Common myeloid progenitor, CD34-positive (primary cell): Measurements from ENCODE around the gene THNSL1.
A peak's percentile ranks its signal among the peaks of the same experiment; 100 is the strongest.

ENCODE experiments used
- CTCF ChIA-PET: fragments of 350-600 bp; sonication (Branson Sonifier 250); formaldehyde crosslinking; loops from one replicate; lab custom pipeline; 2021; ENCODE audit warnings: antibody characterized with exemption; lab: Charles Lee
- POLR2A ChIA-PET: fragments of 350-600 bp; sonication (Branson Sonifier 250); formaldehyde crosslinking; loops from one replicate; lab custom pipeline; 2021; ENCODE audit warnings: antibody characterized with exemption; lab: Charles Lee
- DNase-seq, 3 donors: peaks; one replicate each; pipeline versions ENCODE4 v3.0.0 to v3.0.0-alpha.2; 2013
- H3K27ac ChIP-seq, 2 experiments: 1 replicate in 1 of 2; 2 replicates in 1 of 2; pipeline ENCODE4 v1.7.0; 2013; ENCODE audit warnings: inconsistent platforms in 2 of 2, low read length in 2 of 2, mild to moderate bottlenecking in 2 of 2, low read depth in 1 of 2, moderate library complexity in 1 of 2; ENCODE audit not compliant: severe bottlenecking in 2 of 2, insufficient read depth in 1 of 2, poor library complexity in 1 of 2
- H3K27me3 ChIP-seq, 5 experiments: replicated peaks in 2 of 5; 1 replicate in 3 of 5; 2 replicates in 2 of 5; pipeline versions ENCODE4 v1.6.1 to v1.7.0; 2013; ENCODE audit warnings: low read length in 4 of 5, mild to moderate bottlenecking in 2 of 5, moderate library complexity in 2 of 5, inconsistent platforms in 1 of 5; ENCODE audit not compliant: insufficient read depth in 5 of 5, control insufficient read depth in 4 of 5
- H3K36me3 ChIP-seq, 4 experiments: 1 replicate in 2 of 4; 2 replicates in 2 of 4; pipeline versions ENCODE4 v1.6.1 to v1.7.0; 2013; ENCODE audit warnings: low read length in 3 of 4, control low read depth in 1 of 4, mild to moderate bottlenecking in 1 of 4; ENCODE audit not compliant: control insufficient read depth in 4 of 4, insufficient read depth in 4 of 4
- H3K4me1 ChIP-seq, 4 experiments: 1 replicate in 3 of 4; 2 replicates in 1 of 4; pipeline versions ENCODE4 v1.6.1 to v1.7.1; 2013; ENCODE audit warnings: low read length in 3 of 4, mild to moderate bottlenecking in 3 of 4, control low read depth in 1 of 4, inconsistent platforms in 1 of 4, moderate library complexity in 1 of 4; ENCODE audit not compliant: control insufficient read depth in 4 of 4, insufficient read depth in 4 of 4; ENCODE audit errors: control extremely low read depth in 1 of 4
- H3K4me3 ChIP-seq, 7 experiments: 1 replicate in 4 of 7; 2 replicates in 3 of 7; pipeline versions ENCODE4 v1.5.1 to v1.7.0; 2013; ENCODE audit warnings: mild to moderate bottlenecking in 7 of 7, low read length in 6 of 7, moderate library complexity in 6 of 7, inconsistent platforms in 2 of 7, low read depth in 2 of 7, control low read depth in 1 of 7; ENCODE audit not compliant: insufficient read depth in 4 of 7, control insufficient read depth in 1 of 7; ENCODE audit errors: extremely low read depth in 1 of 7
- H3K9me3 ChIP-seq, 5 experiments: 1 replicate in 4 of 5; 2 replicates in 1 of 5; pipeline versions ENCODE4 v1.6.1 to v1.7.1; 2013; ENCODE audit warnings: low read length in 4 of 5, mild to moderate bottlenecking in 2 of 5, inconsistent platforms in 1 of 5, low read depth in 1 of 5, moderate library complexity in 1 of 5; ENCODE audit not compliant: control insufficient read depth in 4 of 5, insufficient read depth in 2 of 5; ENCODE audit errors: control extremely low read depth in 1 of 5
- WGBS: methylation state at CpG from one replicate; pipeline ENCODE4 v1.1.5; 2013; ENCODE audit not compliant: insufficient coverage; 5-methylcytosine and 5-hydroxymethylcytosine counted together

THNSL1 gene

DNA sequence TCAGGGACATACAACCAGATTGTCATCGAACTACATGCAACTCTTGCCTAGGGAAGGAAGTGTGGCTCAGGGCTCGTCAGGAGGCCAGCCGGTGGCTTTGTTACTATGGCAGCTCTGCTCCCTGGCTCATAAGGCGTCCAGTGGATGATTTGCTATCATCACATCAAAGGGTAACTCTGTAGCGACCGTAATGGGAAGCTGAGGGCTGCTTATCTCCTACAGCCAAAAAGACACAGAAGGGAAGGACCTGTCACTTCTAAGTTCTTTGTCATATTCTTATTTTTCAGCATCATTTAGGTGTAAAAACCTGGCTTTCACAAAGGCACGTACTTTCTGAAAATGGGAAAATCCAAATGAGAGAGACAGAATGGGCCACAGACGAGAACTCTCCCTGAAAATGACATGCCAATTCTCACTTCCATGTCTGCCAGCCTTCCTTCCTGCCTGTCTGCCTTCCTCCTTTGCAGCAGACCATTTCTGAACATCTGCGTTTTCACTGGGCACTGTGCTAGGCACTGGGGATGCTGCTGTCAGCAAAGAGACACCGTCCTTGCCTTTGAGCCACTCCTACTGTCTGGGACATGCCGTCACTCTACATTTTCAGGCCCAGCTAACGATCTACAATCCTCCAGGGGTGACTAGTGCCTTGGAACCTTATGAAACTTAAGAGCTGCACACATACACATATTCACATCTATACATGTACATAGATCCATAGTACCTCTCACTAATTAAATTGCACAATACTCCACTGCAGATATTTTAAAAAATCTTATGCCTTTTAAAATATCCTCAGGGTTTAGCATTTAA, 27.4 kb upstream of the THNSL1 start:
- Histone ChIP-seq H3K4me1 (peaks cover 0 to 8% (median 7%) of the 10 kb centered on the region in 4 experiments), H3K27ac (no peak overlapping the region), H3K27me3 (no peaks in the 10 kb centered on the region), H3K9me3 (no peaks in the 10 kb centered on the region), H3K4me3 (peak overlapping the region in 3 of 7 experiments; percentile 1 to 19 (median 12)), H3K36me3 (no peaks in the 10 kb centered on the region)
- POLR2A ChIA-PET, result no interaction called here
- WGBS, result 17% methylated on average over 8 of the region's 12 CpGs
- CTCF ChIA-PET, result interaction anchor here (1.1 to 2.6 kb wide), 8 partner anchors 9 to 377 kb away, joined by 3 to 11 read pairs (median 4); no protein-coding TSS in a partner anchor
- peak; percentile 65 to 88 (median 85) for DNase-seq

DNA sequence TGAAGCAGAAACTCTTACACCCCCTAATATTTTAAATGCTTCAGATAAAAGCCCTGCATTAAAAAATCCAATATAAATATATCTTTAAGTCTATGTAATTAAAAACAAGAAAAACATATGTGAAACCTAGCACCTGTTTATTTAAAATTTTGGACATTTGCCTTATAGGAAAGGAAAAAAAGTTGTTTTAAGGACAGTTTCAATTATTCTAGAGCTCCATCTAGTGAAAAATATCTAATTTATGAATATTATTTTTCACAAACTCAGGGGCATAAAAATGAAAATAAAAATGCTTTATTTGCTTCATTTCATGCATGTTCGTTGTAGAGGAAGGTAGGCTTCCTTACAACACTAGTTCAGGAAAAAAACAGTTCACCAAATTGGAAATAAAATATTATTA, 26.5 kb upstream of the THNSL1 start:
- H3K36me3 ChIP-seq, result no peaks in the 10 kb centered on the region
- peak in 1 of 3 donors; percentile 6 for DNase-seq
- no peak overlapping the region for H3K27ac ChIP-seq
- peaks cover 0 to 8% (median 7%) of the 10 kb centered on the region in 4 experiments for H3K4me1 ChIP-seq
- H3K9me3 ChIP-seq, result no peaks in the 10 kb centered on the region
- ChIA-PET POLR2A (interaction anchor here (0.7 kb wide), 1 partner anchor 26 kb away, joined by 3 read pairs; no protein-coding TSS in a partner anchor), CTCF (interaction anchor here (1.0 to 2.6 kb wide), 8 partner anchors 9 to 374 kb away, joined by 3 to 10 read pairs (median 4); no protein-coding TSS in a partner anchor)
- no CpG with 5 or more reads among the region's 1 CpG for WGBS
- H3K4me3 ChIP-seq, result no peak overlapping the region
- H3K27me3 ChIP-seq, result no peaks in the 10 kb centered on the region

DNA sequence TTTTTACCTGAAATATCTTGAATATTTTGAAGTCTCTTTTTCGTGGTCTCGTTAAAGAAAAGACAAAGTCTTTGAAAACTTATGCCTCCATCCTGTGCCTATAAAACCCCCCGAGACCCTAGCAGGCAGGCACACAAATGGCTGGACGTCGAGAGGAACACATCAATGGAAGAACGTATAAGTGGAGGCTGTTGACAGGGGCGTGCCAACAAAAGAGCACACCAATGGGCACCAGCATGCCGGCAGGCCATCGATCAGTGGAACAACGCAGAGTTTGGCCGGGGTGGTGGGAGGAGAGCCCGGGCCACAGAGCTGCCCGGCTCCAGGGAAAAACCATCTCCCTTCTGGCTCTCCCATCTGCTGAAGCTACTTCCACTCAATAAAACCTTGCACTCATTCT, 25.1 kb upstream of the THNSL1 start:
- Histone ChIP-seq H3K36me3 (no peaks in the 10 kb centered on the region), H3K4me3 (no peak overlapping the region), H3K27ac (no peak overlapping the region), H3K4me1 (peaks cover 0 to 8% (median 7%) of the 10 kb centered on the region in 4 experiments), H3K27me3 (no peaks in the 10 kb centered on the region), H3K9me3 (no peaks in the 10 kb centered on the region)
- WGBS, result 97% methylated on average over 11 of the region's 13 CpGs
- POLR2A ChIA-PET, result no interaction called here
- DNase-seq, result no peak
- CTCF ChIA-PET, result interaction anchor here (0.8 kb wide), 1 partner anchor 374 kb away, joined by 3 read pairs; no protein-coding TSS in a partner anchor

DNA sequence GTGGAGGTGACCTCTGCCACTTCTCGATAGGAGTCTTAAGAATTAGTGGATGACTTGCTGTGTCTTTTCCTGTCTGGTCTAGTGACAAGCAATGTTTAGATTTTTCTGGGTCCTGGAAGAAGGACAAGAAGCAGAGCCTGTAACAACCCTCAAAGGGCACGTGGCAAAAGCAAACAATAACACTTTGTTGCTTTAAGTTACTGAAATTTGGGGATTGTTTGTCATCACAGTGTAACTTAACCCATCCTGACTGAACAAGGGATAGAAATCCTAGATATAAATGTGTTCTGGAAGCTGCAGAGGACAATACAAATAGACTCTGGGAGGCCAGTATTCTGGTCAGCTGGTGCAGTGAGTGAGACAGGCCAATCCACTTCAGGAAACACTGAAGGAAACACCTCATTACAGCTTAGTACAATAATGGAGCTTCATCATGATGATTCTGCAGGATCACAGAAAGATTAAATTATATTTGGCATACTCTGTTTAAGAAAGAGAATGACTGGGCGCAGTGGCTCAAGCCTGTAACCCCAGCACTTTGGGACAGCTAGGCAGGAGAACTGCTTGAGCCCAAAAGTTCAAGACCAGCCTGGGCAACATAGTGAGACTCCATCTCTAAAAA, 23.8 kb upstream of the THNSL1 start:
- ChIA-PET CTCF (interaction anchor here (0.7 to 1.9 kb wide), 2 partner anchors 13 to 375 kb away, joined by 3 to 4 read pairs; no protein-coding TSS in a partner anchor), POLR2A (interaction anchor here (0.6 kb wide), 2 partner anchors 34 to 360 kb away, joined by 3 read pairs; no protein-coding TSS in a partner anchor)
- peaks cover 0 to 8% (median 7%) of the 10 kb centered on the region in 4 experiments for H3K4me1 ChIP-seq
- H3K9me3 ChIP-seq, result no peaks in the 10 kb centered on the region
- peak in 2 of 3 donors; percentile 22 to 23 for DNase-seq
- H3K27me3 ChIP-seq, result no peaks in the 10 kb centered on the region
- H3K4me3 ChIP-seq, result no peak overlapping the region
- H3K27ac ChIP-seq, result no peak overlapping the region
- H3K36me3 ChIP-seq, result no peaks in the 10 kb centered on the region
- WGBS, result 90% methylated on average over 3 of the region's 3 CpGs

DNA sequence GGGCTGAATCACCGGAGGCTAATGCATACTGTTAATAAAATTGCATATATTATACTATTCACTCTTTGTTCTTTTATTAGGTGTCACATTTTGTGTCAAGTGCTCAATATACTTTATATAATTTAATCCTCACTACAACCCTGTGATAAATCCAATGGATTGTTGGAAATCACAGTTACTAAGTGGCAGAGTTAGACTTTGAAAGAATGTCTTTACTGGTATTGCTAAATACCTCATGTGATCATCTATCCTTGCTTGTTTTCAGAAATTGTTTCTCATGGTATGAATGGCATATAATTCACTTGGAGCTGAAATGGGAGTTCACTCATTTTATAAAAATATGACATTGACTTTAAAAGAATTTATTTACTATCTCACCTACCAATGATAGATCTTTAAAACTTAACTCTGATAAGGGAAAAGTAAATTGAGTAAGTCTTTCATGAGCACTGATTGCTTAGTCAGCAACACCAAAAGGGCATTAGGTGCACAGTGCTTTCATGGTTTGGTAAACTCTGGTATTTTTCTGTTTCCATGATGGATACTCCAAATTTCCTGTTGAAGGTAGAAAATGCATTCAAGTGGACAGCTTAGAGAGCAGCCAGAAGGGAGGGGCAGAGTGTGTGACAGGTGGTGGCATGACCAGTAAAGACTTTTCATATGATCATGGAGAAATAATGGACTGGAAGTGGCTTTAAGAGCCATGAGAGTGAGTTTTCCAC, 23.0 kb upstream of the THNSL1 start:
- Histone ChIP-seq H3K36me3 (no peaks in the 10 kb centered on the region), H3K4me1 (peaks cover 0 to 8% (median 7%) of the 10 kb centered on the region in 4 experiments), H3K27me3 (no peaks in the 10 kb centered on the region), H3K4me3 (no peak overlapping the region), H3K27ac (no peak overlapping the region), H3K9me3 (no peaks in the 10 kb centered on the region)
- no peak for DNase-seq
- CTCF ChIA-PET, result interaction anchor here (1.2 to 1.9 kb wide), 2 partner anchors 351 to 376 kb away, joined by 3 to 4 read pairs; no protein-coding TSS in a partner anchor
- POLR2A ChIA-PET, result interaction anchor here (0.6 kb wide), 2 partner anchors 33 to 361 kb away, joined by 3 read pairs; no protein-coding TSS in a partner anchor
- WGBS, result no CpG with 5 or more reads among the region's 1 CpG

DNA sequence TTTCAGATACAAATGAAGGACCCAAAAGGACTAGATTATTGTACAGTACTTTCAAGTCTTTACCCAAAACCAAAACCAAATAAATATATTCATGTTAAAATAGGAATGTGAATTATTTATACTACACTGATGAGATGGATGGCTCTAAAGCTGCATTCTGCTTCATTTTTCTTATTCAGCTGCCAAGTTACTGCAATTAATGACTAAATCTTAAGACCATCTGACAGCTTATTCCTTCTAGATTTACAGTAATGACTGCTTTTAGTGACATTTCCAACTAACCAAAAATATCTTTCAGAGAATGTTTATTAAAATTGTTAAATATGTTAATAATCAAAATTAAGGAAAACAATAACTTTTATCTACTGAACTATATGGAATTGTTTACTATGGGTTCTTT, 21.3 kb upstream of the THNSL1 start:
- H3K4me3 ChIP-seq, result no peak overlapping the region
- no peaks in the 10 kb centered on the region for H3K27me3 ChIP-seq
- DNase-seq, result no peak
- H3K9me3 ChIP-seq, result peaks cover 0 to under 1% (median 0%) of the 10 kb centered on the region in 5 experiments
- POLR2A ChIA-PET, result no interaction called here
- no peak overlapping the region for H3K27ac ChIP-seq
- no peaks in the 10 kb centered on the region for H3K36me3 ChIP-seq
- no peaks in the 10 kb centered on the region for H3K4me1 ChIP-seq
- CTCF ChIA-PET, result no interaction called here
